ENCODE data around the gene ZNF217.
"Not testable (repeated sequence)": the region's sequence is repeated elsewhere in the genome, so short reads cannot be mapped to it uniquely, and the experiment has no call there.

The ZNF217 gene

GRCh38 chr20:53621482-53622246 lies 28.0 kb upstream of the ZNF217 start:
- no peak for DNase-seq

DNA sequence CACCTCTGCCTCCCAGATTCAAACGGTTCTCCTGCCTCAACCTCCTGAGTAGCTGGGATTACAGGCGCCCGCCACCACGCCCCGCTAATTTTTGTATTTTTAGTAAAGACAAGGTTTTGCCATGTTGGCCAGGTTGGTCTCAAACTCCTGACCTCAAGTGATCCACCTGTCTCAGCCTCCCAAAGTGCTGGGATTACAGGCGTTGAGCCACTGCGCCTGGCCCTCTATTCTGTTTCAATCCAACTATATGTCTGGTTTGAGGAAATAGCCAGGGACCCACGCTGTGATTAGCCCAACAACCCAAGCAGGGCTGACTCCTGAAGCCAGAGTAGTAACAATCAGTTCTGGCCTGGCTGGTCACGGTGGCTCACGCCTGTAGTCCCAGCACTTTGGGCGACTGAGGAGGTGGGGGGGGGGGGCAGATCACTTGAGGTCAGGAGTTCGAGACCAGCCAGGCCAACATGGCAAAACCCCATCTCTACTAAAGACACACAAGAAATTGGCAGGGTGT lies 24.9 kb upstream of the ZNF217 start:
- not testable (repeated sequence) for DNase-seq

- DNase-seq: no peak
Observed at GRCh38 chr20:53617791-53618489, 24.3 kb upstream of the ZNF217 start.

- not testable (repeated sequence) for DNase-seq
Observed at GRCh38 chr20:53616489-53616888, 22.9 kb upstream of the ZNF217 start.

DNA sequence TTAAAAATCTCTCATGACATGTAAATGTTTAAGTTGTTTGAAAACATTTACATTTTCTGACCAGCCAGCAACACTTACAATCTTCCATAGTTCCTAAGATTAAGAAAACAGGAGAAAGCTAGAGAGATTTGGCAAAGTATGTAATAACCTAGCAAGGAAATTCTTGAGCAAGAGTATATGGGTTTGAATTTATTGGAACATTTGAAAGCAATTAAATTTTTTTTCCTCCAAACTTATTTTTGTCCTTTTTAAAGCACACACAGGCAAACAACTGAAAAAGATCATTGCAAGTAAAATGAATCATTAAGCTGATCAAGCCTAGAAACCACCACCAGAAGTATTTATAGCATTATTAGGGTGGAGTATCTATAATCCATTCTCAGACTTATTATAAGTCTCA lies 20.1 kb upstream of the ZNF217 start:
- no peak for DNase-seq

DNA sequence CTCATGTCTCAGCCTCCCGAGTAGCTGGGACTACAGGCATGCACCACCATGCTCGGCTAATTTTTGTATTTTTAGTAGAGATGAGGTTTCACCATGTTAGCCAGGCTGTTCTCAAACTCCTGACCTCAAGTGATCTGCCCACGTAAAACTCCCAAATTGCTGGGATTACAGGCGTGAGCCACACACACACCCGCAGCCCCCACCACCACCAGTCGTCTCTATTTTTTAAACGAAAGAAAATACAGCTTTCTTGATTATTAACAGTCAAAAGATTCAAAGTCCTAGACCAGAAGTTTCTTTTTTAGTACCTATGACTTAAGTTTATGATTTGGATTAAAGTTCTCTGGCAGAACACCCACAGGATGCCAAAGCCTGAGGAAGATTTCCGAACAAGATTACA lies 18.6 kb upstream of the ZNF217 start:
- DNase-seq: not testable (repeated sequence)

GRCh38 chr20:53611449-53611894 lies 17.8 kb upstream of the ZNF217 start:
- no peak for DNase-seq

DNA sequence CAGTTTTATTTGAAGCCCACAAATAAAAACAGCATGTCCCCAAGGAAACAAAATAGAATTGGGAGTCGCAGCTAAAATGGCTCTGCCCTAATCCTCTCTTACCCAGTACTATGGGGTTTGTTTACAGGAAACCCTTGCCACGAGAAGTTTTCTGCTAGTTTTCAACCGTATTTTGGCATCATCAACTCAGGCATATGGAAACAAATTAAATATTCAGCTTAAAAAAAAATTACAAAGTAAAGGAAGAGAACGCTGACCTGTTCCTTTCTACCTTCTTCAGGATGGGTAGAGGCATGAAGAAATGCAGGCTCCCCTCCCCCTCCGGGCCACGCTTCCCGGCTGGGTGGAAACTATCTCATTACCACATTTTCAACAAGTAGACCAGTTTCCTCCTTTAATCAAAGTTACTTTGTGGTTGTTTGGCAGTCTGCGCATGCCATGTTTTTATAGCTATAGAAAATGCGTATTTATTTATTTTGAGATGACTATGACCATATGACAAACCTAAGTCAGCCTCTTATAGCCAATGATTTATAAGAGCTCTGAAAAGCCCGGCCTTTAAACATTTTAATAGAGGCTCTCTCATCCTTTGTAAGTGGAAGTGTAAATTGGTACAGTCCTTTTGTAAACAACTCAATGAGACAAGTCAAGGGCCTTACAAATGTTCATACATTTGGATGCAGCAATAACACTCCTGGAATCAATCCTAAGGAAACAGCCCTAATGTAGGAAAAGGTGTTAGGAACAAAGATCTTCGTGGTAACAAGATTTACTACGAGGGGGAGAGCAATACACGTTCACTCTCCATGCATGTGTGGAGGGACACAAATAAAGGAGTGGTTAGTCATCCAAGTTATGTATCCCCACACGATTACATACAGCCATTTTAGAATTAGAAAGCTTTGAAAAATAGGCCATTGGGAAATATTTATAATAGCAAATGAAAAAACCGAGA lies 16.1 kb upstream of the ZNF217 start:
- DNase-seq: no peak

DNA sequence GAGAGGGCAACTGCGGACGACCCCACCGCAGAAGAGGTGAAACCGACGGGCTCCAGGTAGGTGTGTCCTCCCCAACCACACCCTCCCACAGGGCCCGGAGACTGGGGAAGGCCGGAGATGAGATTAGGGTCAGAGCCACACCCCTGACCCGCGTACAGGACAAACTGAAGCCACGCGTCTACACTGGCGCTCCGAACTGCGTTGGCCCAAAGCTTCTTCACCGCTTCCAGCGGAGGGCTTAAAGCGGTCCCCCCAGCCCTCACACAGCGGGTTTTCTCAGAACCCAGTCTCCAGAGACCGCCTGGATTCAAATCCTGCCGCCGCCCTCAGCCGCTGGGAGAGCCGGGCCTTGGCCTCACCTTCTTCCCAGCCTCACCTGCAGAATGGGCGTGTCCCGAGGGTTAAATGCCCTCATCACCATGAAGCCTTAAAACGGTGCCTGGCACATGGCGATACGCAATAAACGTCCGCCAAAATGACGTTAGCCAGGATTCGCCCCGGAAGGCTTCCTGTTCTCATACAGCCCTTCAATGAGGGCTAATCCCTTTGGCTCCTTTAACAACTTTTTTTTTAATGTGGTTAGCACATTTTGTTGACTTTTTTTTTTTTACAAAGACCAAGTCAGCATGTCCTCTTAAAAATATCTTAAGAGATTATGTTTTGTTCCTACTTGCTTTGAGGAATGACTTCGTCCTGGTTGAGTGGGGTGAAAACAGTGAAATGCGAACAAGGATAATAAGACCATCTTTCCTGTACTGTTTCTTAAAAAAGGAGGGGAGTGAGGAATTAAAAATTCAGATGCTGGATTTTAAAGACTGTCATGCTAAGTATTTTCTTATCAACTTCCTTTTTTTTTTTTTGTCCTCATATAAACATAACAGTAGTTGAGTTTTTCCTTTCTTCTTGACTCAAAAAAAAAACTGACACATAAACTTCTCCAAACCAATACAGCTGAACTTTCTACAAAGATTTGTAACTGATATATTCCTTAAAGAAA lies 15.1 kb upstream of the ZNF217 start:
- DNase-seq: no peak

DNA sequence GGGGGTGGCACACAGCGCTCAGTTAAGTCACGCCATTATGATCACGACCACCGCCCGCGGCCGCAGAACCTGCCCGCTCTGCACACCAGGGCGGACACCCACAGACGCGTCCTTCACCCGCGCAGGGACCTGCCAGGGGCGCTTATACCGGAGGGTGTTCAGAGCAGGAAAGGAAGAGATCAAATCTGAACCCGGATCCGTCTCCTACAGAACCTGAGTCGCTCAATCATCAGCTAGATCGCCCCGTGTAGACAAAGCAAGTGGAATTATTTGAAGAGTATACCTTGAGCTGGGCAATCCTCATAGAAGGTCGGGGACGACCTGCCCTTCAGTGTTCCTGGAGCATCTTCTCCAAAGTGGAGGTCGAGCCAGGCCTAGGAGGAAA lies 14.4 kb upstream of the ZNF217 start:
- no peak for DNase-seq

DNA sequence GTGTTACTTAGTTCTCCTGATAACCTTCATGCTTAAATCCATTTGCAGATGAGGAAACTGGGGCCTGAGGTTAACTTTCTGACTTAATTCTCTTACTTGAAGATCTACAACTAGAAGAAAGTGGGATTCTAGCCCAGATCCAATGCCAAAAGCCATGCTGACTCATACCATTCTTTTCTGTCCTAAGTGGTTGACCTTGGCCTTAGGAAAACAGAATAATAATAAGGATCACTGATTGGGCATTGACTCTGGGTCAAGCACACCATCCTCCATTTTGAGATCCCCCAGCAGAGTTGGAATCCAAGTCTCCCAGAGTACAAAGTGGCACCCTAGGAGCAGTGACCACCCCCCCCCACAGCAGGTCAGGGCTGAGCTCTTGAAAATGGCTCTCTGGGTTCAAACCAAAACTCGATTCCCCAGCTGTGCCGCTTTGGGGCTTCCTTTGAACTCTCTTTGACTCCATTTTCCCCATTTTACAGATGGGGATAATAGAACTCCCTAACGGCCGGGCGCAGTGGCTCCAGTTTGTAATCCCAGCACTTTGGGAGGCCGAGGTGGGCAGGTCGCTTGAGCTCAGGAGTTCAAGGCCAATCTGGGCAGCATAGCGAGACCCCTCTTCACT lies 12.8 kb upstream of the ZNF217 start:
- no peak for DNase-seq

- DNase-seq: not testable (repeated sequence)
Observed at GRCh38 chr20:53605401-53605800, 11.8 kb upstream of the ZNF217 start.

DNA sequence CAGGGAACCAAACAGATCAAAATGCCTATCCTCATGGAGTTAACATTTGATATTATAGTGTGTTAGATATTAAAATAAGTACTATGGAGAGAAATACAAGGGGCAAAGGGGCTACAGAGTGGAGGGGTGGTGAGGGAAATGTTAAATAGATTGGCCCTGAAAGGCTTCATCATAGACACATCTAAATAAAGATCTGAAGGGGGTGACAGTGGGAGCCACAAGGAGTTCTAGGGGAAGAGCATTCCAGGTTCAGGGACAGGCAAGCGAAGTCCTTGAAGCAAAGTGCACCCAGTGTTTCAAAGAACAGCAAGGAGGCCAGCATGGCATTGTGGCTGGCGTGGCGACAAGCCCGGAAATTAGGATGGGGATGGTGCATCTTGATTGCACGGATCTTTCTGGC lies 11.2 kb upstream of the ZNF217 start:
- not testable (repeated sequence) for DNase-seq

GRCh38 chr20:53602661-53603060 lies 9.0 kb upstream of the ZNF217 start:
- DNase-seq: no peak

DNA sequence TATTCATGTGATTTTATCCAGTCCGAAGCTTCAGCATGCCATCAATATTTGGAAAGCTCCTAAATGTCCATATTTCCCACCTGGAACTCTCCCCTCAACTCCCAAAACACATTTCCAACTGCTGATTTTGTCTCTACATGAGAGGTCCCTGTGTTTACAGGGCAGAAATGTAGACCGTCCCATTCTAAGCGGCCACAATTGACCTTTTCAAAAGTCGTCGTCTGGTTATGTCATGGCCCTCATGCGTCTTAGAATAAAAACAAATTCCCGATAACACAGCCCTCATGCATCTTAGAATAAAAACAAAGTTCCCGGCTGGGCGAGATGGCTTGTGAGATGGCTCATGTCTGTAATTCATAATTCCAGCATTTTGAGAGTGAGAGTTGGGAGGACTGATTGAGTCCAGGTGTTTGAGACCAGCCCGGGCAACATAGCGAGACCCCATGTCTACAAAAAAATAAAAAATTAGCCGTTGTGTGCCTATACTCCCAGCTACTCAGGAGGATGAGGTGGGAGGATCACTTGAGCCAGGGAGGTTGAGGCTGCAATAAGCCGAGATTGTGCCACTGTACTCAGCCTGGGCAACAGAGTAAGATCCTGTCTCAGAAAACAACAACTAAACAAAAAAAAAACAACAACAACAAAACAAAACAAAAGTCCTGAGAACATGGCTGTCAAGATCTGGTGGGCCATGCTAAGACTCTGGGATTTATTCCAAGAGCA lies 6.4 kb upstream of the ZNF217 start:
- no peak for DNase-seq

GRCh38 chr20:53599378-53599777 lies 5.7 kb upstream of the ZNF217 start:
- no peak for DNase-seq

GRCh38 chr20:53599044-53599362 lies 5.4 kb upstream of the ZNF217 start:
- no peak for DNase-seq

- DNase-seq: no peak
Observed at GRCh38 chr20:53598140-53599043, 4.8 kb upstream of the ZNF217 start.

- DNase-seq: no peak
Observed at GRCh38 chr20:53597521-53598120, 4.0 kb upstream of the ZNF217 start.
